ENCODE measurements around the gene COPS9.

The COPS9 gene

DNA sequence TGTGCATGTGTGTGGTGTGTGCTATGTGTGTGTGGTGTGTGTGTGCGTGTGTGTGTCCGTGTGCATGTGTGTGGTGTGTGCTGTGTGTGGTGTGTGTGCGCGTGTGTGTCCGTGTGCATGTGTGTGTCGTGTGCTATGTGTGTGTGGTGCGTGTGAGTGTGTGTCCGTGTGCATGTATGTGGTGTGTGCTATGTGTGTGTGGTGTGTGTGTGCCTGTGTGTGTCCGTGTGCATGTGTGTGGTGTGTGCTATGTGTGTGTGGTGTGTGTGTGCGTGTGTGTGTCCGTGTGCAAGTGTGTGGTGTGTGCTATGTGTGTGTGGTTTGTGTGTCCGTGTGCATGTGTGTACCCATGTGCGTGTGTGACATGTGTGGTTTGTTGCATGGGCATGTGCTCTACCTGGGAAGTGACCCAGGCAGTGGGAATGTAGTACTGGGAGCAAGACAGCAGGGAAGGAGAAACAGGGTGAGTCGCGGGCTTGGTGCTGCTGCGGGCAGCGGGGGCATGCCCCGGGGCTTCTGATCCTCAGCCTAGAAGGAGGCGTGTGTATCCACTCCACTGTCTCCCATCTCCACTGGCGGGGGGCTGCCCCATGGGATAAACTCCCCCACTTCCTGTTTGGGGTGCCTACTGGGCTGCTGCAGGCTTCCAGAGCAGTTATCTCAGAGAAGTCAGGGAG lies 11.9 kb upstream of the COPS9 start:
- no peak for DNase-seq (ENCODE audit: low read depth in 2 of 2)

DNA sequence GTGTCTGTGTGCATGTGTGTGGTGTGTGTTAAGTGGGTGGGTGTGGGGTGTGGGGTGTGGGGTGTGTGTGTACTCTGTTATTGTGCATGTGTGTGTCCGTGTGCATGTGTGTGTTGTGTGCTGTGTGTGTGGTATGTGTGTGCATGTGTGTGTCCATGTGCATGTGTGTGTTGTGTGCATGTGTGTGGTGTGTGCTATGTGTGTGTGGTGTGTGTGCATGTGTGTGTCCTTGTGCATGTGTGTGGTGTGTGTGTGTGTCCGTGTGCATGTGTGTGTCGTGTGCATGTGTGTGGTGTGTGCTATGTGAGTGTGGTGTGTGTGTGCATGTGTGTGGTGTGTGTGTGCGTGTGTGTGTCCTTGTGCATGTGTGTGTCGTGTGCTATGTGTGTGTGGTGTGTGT lies 11.3 kb upstream of the COPS9 start:
- DNase-seq (ENCODE audit: low read depth in 2 of 2) = no peak

DNA sequence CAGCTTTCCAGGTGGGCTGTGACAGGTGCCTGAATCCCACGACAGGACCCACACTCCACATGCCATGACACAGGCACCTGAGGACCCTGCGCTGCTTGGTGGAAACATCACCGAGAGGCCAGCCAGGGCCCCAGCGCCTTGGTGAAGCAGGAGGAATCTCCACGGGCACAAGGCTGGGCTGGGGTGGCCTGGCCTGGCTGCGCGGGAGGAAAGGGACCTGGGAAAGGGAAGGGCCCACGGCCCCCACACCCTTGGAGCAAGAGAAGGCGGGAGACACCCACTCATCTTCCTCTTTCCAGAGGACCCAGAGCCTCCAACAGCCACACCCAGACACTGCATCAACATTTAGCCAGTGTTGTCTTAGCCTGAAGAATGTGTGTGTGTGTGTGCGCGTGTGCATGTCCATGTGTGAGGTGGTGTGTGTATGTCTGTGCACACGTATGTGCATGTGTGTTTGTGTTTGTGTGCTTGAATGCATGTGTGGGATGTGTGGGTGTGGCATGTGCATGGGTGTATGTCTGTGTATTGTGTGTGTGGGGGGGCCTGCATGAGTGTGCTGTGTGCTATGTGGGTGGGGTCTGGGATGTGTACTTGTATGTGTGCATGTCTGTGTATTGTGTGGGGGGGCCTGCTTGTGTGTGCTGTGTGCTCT lies 10.6 kb upstream of the COPS9 start:
- no peak for DNase-seq (ENCODE audit: low read depth in 2 of 2)

DNA sequence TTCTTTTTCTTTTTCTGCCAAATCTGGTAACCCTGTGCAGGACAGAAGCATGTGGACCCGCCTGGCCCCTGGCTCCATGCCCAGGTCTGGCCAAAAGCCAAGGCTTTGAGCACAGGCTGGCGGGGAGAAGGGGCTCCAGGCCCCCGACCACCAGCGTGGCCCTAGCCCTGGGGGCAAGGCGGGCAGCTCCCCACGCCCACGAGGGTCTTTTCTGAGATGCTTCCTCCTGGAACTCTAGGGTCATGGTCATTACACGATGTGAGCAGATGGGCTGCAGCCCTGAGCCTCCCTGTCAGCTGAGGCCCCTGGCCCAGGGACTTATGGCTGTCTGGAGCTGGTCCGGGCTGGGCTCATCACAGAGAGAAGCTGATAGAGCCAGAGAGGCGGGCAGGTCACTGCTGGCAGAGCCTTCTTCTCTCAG lies 10.0 kb upstream of the COPS9 start:
- no peak for DNase-seq (ENCODE audit: low read depth in 2 of 2)

DNA sequence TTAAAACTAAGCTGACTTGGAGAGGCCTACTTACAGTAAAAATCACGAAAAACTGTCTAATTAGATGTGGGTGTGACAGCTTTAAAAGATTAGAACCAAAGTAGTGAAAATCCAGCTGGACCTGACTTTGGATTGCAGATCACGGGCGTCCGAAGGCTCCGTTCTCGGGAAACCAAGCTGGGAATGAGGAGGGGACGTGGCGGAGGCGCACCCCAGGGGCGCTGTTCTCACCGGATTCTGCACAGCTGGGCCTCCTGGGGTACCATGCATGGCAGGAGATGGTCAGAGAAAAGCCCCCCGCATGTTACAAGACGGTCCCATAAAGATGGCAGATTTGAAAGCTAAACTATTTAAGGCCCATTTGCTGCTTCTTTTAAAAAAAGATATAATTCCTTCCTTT lies 9.4 kb upstream of the COPS9 start:
- DNase-seq (ENCODE audit: low read depth in 2 of 2) = no peak

DNA sequence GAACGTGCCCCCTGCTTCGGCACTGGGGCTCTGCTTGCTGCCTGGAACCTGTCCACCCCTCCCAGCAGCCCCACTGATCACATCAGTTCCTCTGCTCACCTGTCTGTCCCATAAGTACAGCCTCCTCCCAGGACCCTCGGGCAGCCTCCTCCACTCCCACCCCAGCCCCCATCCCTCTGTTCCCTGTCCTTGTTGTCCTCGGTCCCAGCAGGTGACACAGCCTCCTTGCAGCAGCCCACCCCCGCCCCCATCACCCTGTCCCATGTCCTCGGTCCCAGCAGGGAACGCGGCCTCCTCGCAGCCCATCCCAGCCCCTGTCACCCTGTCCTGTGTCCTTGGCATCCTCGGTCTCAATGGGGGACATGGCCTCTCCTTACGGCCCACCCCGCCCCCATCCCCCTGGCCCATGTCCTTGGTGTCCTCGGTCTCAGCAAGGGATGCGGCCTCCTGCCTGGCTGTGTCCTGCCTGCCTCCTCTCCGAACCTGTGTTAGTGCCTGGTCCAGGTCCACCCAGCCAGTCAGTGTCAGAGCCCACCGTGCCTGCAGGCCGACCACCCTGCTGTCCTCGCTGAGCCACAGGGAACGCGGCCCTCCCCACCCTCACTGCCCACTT lies 8.7 kb upstream of the COPS9 start:
- DNase-seq (ENCODE audit: low read depth in 2 of 2) = no peak

DNA sequence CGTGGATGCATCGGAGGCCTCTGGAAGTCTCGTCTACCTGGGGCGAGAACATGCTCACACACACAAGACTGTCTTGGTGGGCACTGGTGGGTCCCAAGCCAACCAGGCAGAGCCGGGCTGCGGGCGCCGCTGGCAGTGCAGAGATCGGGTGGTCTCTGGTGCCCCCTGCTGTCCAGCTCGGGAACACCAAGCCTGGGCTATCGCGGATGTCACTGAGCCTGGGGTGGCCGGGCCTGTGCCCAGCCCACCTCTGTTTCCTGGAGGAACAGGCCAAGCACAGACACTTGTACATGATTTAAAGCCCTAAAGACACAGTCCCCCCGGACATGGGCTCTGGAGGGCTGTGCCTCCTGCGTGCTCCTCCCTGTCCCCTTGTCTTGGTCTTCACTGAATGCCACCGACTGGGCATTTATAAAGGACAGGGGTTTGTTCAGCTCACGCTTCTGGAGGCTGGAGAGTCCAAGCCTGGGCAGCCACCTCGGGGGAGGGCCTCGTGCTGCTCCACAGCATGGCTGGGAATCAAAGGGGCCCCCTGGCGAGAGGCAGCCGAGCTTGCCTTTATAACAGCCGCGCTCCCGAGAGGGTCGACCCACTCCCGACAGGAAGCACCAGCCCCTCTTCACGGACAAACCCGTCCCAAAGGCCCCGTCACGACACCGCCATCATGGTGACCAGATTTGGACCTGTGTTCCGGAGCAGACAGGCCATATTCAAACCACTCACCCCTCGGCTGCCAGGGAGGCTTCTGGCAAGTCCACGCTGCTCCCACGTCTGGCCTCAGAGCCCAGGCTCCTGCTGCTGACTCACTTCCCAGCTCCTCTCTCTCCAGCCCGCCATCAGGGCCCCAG lies 7.9 kb upstream of the COPS9 start:
- peak; percentile 54 to 59 for DNase-seq (ENCODE audit: low read depth in 2 of 2)

DNA sequence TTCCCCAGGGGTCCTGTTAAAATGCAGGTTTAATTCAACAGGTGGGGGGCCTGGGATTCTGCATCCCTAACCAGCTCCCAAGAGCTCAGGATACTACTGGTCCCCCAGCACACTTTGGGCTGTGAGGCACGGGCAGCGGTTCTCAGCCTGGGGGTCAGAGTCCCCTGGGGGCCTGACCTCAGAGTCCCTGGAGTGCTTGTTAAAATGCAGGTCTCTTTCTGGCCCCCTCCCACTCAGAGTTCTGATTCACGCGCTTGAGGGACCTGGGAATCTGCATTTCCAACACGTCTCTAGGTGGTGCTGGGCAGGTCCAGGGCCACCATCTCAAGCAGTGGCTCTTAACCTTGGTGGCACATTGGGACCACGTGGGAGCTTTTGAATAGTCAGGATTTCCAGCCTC lies 7.2 kb upstream of the COPS9 start:
- DNase-seq (ENCODE audit: low read depth in 2 of 2) = no peak

DNA sequence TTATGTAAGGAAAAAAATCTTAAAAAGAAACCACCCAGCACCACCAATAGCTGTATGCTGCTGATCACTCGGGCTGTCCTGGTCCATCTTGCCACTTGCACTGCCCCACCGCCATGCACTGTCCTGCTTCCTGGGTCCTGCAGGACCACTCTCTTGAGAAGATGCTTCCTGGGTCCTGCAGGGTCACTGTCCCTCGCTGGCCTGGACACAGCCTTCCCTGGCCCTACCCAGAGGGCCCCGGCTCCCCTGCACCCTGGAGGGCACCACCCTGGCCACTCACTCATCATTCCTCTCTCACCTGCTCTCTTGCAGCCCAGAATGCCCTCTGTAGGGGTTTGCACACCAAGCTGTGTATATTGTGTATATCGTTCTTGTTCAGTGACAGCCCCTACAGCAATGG lies 6.8 kb upstream of the COPS9 start:
- no peak for DNase-seq (ENCODE audit: low read depth in 2 of 2)

DNA sequence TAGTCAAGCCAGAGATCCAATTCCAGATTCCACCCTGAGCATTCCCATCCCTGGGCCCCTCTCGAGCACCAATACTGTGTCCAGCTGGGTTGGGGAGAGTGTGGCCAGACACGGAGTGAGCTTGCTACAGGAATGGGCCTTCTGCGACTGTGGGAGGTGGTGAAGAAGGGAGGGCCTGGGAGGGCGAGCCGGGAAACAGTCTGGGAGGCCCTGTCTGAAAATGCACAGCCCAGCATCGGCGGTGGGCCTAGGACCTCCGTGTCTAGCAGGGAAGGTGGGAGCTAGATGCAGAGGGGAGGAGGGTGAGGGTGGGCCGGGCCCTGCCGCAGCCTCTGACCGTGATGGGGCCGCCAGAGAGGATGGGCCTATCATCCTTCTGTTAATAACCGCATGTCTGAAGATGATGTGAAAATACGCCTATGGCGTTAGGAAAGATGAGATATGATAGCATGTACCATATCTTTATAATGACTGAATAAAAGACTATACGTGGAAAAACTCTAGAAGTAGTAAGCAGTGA lies 6.2 kb upstream of the COPS9 start:
- no peak for DNase-seq (ENCODE audit: low read depth in 2 of 2)

DNA sequence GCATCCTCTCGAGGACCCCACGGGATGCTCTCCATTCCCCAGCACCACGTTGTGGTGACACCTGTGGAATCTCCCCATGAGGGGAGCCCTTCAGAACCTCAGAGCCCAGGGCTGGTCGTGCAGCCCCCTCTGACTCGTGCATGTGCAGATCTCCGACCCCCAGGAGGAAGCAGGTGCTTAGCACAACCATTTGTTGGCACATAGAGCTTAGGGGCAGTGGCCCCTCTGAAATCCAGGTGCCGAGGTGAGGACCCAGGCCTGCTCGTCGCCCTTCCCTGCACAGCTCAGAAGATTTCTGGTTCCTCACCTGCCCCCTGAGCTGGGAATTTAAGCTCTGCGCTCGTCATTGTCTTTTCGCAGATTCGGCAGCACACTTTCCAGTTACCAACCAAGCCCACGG lies 5.6 kb upstream of the COPS9 start:
- DNase-seq (ENCODE audit: low read depth in 2 of 2) = no peak

DNA sequence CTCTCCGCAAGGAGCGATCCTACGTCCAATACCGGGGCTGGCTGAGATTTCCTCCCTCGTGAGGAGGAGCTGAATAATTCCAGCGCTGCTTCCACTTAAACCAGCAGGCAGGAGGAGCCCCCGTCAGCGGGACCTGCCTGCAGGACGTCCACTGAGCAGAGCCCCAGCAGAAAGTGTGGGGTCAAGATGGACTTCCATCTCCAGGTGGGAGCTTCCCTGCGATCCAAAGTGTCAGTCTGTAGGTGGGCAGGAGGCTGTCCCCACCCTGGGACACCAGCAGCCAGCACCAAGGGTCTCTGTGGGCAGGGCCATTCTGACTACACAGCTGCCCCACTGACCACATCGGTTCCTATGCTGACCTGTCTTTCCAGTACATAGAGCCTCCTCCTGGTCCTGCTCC lies 4.8 kb upstream of the COPS9 start:
- no peak for DNase-seq (ENCODE audit: low read depth in 2 of 2)

DNA sequence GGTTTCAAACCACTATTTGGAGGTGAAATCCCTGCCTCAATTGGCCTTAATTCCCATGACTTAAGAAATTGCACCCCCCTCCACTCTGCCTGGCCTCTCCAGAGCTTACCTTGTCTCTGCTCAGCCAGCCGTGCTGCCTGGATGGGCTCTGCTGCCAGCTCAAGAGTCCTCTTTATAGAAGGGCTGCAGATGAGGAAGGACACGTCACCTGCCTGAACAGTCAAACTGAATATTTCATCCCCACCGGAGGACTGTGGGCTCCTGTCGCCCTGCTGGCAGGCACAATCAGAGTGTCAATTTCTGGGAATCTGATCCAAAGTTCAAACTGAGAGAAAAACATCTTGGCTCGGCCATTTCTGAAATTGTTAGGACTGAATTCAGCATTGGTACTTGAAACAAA lies 4.4 kb upstream of the COPS9 start, which contains the start of gene OTOS:
Gene OTOS (minus strand): TSS at position 148 of the 400 bp plus-strand sequence. CDS start 332 bp downstream, outside the sequence.
- no peak for DNase-seq (ENCODE audit: low read depth in 2 of 2)

DNA sequence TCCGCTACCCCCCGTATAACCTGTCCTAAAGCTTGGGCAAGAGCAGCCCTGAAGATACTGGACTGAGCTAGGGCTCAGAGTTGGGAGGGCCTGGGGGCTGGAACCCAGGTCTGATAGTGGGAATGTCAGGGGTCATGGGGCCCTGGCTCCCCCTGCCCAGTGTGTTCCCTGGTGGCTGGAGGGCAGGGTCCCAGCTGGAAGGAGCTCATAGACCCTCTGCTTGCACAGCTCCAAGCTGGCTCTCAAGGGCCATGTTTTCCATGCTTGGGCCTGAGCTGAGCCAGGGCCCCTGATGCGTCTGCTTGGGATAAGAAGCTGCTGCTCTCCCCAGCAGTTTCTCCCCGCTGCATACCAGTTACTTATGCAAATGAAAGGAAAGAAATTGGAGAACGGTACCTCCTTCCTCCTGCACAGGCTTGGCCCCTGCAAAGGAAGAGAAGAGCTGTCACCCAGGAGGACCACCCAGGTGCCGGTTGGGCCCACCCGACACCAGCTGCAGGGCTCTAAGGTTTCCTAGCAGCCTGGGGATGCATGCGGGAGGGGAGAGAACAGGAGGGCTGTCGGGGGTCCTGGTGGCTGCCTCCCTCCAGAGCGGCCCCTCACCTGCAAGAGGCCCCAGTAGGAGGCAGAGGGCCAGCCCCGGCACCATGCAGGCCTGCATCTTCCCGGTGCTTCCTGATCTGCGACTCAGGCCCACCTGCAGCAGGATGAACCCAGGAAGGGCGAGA lies 3.7 kb upstream of the COPS9 start:
- no peak for DNase-seq (ENCODE audit: low read depth in 2 of 2)

DNA sequence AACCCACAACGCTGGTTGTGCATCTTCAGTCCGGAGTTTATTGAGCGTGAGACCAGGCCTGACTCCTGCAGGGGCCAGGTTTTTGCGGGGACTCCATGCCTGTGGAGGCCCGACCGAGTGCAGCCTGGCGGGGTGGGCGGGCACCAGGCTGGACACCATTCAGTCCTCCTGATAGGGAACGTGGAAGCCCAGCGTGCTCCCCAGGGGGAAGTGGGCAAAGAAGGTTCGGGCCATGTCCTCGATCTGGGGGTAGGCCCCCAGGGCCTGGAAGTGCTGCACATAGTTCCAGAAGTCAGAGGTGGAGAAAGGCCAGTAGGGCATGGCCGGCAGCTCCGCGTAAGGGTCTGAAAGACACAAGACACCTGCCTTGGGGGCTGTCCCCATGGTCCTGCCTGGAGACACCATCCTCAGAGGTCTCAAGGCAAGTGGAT lies 2.9 kb upstream of the COPS9 start:
- no peak for DNase-seq (ENCODE audit: low read depth in 2 of 2)

DNA sequence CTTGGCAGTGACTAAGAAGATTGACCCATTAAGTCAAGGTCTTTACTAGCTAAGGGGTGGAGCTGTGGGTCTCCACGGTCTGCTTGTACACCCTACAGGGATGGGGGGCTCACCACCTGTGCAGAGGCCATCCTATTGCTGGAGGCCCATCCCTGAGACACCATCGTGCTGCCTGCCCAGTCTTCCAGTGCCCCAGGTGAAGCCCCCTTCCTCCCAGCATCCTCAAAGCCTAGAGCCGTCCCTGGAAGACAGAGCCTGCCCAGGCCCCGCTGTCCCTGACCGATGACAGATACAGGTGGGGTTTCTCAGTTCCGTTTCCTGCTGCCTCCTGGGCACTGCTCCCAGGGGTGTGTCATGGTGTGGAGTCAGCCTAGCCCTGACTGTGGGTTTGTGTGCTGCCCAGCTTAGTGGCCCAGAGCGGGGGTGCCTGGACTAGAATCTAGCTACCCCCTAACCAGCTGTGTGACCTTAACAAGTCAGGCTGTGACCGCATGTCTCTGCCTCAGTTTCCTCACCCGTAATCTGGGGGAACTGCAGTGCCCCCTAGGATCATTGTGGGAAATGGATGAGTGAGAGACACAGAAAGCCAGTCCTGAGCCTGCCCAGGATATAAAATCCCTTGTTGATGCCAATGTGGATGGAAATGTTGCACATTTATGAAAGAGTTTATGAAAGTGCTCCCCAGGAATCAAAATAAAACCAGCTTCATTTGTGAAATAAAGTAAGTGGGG lies 2.3 kb upstream of the COPS9 start:
- no peak for DNase-seq (ENCODE audit: low read depth in 2 of 2)

DNA sequence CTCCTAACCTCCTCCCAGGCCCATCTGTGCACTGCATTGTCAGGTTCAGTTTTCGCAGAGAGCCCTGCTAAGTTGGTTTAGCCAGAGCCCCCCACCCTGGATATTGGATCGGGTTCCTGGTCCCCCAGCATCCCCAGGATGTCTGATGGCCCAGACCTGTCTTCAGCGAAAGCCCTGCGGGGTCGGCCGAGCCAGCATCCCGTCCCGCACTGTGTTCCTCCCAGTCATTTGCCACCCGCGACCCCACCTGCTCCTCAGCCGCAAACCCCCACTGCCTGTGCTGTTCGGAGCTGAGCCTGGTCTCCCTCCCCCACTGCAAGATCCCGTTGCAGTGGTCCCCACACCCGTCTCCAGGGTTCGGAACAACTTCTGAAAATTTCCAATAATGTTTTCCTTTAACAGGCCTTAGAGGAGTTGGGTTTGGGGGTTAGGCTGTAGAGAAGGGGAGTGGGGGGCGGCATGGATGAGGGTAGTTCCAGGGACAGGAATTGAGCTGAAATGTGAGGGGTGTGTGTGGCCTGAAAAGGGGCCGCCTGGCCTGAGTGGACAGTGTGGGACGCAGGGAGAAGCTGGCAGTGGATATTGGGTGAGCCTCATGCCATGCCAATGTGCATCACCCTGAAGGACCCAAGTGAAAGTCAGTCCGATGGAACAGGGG lies 1.6 kb upstream of the COPS9 start:
- DNase-seq (ENCODE audit: low read depth in 2 of 2) = no peak

DNA sequence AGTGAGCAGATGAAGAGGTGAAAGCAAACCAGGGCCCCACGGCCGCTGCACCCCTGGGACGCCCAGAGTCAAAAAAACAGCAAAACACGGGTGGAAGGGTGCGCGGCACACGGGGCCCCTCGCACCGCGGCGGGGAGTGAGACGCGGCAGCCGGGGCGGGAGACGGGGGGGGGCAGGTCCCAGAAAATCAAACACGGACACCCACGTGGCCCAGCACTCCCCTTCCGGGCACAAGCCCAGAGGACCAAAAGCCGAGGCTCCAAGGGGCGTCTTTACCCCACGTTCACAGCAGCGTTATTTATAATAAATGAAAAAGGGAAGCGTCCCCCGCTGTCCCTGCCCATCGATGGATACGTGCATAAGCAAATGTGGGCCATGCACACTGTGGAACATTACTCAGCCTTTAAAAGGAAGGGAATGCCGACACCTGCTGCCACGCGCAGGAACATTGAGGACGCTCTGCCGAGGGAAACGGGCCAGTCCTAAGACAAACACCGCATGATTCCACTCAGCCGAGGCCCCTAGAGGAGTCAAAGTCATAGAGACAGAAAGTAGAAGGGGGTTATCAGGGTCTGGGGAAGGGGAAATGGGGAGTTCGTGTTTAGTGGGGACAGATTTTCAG lies 677 bp upstream of the COPS9 start:
- no peak for DNase-seq (ENCODE audit: low read depth in 2 of 2)

DNA sequence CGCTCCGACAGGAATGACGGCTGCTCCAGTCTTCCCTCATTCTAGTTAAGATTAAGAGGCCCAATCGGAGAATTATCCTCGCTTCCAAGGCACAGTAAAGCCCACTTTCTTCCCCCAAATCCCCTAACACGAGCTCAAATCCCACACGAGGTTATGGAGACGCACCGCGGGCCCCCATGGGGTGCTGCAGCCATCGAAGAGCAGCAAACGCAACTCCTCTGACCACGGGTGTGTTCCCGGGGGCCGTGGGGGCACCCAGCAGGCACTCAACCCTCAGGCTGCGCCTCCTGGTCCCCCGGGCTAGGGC lies 446 bp downstream of the COPS9 start:
- DNase-seq (ENCODE audit: low read depth in 2 of 2) = no peak

DNA sequence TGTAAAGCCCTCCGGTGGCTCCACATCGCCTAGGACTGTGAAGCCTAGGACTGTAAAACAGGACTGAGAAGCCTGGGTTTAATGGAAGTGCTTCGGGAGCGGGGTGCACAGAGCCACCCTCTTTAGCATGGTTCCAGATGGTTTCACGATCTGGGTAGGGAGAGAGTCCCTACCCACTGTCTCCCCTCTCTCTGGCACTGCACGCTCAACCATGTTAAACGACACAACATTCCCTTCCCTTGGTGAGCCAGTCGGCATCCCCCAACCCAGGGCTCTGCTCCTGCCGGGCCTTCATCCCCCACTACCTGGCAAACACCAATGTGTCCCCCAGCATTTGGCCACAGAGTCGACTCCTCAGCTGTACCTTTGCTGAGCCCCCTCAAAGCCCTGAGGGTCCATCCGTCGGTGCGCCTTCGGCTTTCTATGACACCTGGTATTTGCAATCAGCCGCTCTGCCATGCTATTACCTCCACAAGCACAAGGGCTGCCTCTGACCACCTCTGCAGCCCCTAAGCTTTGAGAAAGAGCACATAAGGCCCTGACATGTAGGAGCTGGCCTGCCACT lies 1.1 kb downstream of the COPS9 start:
- DNase-seq (ENCODE audit: low read depth in 2 of 2) = no peak

Data from stimulated activated CD8-positive, alpha-beta memory T cell treated with anti-CD3 and anti-CD28 coated beads, Interleukin-15, amount 100 ng/mL, for 48 hours (primary cell).